ENCODE data around the gene FBXW5.

Gene FBXW5

DNA sequence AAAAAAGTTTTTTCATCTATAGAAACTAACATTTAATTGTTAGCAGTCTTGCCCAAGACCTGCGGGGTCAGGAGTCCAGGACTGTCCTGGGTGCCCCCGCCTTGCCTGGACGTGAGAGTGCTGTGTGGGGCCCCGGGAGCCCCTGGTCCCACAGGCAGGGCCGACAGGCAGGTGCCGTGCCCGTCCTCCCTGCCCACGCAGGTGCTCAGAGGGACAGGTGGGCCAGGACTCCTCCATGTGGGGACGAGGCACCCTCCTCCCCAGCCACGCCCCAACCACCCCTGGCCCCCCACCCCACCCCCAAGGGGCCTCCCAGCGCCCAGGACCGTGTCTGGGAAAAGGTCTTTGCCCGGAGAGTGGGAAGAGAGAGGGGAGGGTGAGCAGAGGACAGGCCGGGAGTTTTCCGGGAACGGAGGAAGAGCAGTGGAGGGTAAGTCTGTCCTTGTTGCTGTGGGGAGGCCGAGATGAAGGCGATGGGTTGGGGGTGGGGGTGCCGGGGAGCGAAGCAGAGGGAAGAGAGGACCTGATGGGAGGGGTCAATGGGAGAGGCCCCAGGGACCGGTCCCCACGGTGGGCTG lies 4.8 kb upstream of the FBXW5 start:
- no peak for DNase-seq

DNA sequence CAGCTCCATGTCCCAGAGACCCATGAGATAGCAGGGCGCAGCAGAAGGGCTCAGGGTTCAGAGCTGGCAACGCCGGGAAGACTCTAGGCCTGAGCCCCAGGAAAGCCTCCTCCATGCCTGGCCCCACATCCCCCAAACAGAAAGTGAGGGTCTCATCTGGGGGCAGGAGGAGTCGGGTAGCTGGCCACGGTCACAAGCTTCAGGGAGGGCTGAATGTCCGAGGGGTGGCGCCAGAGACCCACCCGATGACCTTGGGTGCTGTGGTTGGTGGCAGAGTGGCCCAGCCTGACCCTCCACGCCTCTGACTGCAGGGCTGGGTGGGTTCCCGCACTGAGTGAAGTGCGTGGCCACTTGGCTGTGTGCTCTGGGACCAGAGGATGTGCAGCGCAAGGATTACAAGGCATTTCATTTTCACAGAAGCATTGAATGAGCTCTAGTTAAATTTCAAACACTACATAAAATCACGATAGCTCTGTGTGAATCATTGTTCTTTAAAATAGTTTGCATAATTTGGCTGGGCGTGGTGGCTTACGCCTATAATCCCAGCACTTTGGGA lies 3.5 kb upstream of the FBXW5 start:
- DNase-seq: no peak

DNA sequence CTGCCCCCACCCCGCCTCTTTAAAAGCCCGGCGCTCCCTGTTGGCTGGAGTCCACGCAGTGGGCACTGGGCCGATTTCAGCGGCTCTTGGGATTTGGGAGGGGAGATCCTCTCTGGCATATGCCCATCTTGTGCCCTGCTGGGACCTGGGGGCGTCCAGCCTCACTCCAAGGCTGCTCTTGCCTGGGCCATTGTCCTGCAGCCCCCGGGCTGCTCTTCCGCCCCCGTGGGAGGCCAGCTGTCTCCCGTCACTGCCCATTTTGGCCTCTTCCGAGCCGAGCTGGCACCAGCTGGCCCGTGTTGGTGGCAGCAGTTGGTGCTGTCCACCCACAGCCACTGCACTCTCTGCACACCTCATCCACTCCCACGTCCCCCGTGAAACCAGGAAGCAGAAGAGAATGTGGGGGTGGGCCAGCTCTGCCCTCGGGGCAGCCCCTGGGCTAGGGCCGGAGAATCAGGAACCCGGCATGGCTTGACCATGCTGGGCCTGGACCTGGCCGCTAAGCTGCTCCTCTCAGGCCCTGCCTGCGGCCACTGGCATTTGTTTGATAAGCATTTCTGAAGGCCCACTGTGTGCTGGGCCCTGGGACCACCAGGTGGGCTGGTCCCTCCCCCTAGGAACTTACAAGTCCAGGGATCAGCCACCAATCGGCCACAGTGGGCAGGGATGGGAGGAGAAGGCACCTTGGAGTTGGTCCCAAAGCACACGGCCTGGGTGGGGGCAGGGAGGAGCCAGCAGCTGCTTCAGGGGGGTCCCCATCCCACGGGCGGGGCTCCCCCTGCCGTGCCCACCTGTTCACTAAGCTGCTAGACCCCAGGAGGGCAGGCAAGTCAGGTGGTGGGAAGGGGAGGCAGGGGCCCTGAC lies 2.7 kb upstream of the FBXW5 start:
- no peak for DNase-seq

DNA sequence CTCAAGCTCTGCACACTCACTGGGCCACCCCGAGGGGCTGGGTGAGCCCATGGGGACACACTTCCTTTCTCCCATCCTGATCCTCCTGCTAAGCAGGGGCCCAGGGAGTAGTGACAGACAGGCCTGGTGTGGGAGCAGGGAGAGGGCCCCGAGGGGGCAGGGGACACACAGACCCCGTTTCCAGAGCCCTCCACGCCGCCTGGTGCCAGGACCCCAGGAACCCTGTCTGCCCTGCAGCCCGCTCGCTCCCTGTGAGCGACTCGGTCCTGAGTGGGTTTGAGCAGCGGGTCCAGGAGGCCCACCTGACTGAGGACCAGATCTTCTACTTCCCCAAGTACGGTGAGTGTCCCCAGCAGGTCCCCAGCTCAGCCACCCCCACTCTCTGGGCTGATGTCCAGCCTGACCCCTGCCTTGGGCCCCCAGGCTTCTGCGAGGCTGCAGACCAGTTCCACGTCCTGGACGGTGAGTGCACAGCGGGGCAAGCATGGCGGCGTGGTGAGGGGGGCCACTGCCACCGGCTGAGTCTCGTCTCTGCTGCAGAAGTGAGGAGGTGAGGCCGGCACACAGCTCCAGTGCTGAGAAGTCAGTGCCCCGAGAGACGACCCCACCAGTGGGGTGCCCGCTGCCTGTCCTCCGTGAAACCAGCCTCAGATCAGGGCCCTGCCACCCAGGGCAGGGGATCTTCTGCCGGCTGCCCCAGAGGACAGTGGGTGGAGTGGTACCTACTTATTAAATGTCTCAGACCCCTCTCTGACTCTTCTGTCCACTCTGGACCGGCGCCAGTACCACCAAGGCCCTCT lies 1.9 kb upstream of the FBXW5 start:
- no peak for DNase-seq

DNA sequence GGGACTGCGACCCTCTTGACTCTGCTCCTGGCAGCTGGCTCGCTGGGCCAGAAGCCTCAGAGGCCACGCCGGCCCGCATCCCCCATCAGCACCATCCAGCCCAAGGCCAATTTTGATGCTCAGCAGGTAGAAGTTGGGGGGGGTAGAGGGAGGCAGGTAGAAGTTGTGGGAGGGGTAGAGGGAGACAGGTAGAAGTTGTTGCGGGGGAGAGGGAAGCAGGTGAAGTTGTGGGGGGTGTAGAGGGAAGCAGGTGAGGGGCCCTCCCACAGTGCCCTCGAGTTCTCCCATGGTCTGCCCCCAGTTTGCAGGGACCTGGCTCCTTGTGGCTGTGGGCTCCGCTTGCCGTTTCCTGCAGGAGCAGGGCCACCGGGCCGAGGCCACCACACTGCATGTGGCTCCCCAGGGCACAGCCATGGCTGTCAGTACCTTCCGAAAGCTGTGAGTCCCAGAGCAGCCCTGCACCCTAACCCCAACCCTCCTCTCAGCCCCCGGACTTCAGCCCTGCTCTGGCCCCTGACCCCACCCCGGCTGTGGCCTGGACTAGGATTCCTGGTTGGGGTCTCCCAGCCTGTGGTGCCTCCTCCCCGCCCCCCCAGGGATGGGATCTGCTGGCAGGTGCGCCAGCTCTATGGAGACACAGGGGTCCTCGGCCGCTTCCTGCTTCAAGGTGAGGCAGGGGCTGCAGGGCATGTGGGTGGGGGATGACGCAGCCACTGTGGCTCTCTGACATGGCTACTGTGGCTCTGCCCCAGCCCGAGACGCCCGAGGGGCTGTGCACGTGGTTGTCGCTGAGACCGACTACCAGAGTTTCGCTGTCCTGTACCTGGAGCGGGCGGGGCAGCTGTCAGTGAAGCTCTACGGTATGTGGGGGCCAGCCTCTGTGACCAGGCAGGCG lies 1.0 kb upstream of the FBXW5 start:
- DNase-seq: no peak

DNA sequence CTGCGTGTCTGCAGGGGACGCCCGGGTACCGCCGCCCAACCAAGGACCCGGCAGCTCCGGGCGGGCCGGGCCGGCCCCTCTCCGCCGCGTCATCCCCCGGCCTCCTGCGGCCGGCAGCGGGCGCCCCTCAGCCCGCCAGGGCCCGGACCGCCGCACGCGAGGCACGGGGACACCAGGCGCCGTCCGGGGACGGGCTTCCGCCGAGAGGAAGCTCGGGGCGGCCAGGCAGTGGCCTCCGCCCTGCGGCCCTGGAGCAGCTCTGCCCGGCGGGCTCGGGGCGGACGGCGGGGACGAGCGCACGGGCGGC lies 373 bp downstream of the FBXW5 start:
- no peak for DNase-seq

DNA sequence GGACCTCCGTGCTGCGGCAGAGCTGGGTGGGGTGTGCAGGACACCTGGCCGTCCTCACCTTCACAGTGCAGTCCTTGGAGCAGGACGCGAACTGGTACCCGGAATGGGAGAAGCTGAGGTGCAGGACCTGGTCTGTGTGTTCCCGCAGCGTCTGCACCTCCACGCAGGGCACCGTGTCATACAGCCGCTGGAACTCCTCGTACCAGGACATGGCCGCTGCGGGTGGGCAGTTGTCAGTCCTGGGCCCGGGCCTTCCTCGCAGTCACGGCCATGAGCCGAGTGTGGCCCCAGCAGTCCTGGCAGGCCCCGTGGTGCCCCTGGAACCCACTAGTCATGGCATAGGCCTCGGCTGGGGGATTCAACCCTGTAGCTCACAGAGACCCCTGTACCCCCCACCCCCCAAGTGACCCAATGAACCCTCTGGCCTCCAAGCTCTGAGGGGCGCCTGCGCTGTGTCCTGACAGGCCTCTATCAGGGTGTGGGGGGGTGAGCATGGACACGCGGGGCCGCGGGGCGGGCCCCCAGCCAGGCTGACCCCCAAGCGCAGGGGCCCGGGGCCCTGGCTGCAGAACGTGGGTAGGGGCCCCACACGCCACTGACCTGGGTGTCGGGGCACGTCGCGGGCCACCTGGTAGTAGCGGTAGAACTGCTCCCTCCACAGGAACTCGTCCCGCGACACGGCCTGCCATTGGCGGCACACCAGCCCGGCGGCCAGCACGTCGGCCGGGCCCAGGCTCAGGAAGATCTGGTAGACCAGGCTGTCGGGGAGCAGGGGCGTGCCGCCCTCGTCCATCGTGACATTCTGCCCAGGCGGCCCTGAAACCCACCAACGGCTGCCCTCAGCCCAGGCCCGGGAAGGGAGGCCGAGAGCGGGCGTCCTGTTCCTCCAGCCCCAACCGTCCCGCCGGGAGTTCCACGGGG lies 987 bp downstream of the FBXW5 start:
- DNase-seq: no peak

DNA sequence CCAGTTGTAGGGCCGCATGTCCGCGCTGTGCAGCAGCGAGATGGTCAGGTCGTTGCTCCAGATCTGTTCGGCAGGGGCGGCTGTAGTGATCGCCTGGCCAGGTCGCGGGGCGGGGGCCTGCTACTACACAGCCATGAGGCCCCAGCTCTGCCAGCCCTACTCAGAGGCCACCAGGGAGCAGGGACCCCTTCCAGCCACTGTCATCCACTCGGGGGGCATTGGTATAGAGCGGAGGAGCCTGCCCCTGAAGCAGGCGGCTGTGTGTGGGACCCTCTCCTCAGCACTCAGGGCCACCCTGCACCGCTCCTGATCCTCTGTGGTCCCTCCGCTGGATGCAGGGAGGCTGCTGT lies 1.7 kb downstream of the FBXW5 start:
- no peak for DNase-seq

DNA sequence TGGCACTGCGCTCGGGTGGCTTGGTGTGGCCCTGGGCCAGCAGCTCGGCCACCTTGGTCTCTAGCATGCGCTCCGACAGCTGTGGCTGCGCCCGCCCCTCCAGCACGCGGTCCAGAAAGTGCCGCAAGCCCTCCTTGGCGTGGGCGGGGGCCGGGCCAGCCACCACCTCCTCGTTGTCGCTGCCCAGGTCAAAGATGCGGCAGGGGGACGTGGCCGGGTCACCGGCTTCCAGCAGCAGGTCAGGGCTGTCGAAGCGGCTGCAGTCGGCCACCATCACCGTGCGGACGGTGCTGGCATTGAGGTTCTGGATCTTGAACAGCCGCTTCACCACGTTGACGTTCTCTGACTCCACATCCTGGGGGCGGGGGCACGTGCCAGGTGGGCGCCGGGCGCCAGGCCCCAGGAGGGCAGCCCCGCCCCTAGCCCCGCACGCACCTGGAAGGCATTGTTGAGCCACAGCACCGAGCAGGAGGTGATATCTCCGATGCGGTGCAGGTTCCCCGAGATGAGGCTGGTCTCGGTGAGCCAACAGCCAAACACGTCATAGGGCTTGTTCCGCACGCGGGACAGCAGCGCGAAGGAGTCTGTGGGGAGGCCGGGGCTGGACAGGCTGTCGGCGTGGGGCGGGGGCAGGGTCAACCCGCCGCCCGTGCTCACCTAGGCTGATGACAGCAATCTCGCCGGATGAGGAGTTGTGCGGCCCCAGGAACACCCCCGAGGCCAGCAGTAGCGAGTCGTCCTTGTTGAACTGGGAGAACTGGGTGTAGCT lies 2.2 kb downstream of the FBXW5 start:
- no peak for DNase-seq

DNA sequence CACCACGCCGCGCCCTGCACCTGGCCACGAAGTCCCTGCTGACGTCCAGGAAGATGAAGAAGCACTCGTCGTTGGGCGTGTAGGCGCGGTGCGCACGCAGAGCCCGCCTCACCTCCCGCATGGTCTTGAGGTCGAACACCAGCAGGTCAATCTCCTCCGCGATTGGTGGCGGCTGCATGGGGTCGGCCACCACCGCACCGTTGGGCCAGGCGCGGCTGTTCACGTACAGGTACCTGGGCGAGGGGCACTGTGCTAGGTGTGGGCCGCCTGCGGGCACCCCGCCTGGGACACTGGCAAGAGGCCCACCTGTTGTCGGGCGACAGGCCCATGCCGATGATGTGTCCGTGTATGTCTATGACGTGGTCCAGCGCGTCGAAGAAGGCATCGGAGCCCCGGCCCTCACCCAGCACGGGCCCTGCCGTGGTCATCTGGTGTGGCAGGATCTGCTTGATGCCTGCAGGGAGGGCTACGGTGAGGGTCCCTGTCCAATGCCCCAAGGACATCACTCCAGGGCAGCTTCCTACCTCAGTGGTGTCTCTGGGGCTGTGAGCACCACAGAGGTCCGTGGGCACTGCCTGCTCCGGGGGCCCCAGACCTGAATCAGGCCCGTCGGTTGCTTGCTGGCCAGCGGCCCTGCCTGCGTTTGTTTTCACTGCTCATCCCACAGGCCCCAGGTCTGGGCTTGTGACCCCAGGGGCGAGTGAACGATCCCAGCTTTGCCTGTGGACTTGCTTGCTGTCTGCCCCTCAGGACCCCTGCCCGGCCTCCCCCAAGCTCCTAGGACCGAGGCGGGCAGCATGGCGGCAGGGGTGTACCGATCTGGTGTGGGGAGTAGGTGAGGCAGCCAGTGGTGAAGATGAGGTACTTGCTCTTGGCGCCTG lies 3.1 kb downstream of the FBXW5 start:
- no peak for DNase-seq

DNA sequence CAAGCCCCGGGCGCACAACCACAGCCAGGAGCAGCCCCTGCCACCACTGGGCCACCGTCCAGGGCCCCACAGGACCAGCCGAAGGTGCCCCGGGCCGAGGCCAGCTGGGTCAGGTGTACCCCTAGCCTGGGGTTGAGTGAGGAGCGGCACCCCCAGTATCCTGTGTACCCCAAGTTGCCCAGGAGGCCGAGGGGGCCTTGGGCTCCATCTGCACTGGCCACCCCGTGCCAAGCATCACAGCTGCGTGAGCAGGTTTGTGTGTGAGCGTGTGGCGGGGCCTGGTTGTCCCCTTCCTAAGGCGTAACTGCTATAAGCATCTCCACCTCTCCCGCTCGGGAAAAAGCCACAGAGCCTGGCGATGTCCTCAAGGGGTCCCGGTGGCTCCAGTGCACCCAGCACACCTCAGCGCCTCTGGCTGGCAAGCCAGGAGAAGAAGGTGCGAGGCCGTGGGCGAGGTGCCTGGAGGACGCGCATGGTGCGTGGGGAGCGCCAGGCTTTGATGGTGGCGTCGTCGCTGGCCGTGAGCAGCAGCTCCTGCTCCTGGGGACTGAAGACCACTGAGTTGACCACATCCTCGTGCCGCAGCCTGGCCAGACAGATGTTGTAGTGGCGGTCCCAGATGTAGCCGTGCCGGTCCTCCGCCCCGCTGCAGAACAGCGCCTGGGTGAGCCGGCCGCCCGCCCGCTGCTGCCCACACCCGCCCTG lies 3.9 kb downstream of the FBXW5 start:
- DNase-seq: no peak

DNA sequence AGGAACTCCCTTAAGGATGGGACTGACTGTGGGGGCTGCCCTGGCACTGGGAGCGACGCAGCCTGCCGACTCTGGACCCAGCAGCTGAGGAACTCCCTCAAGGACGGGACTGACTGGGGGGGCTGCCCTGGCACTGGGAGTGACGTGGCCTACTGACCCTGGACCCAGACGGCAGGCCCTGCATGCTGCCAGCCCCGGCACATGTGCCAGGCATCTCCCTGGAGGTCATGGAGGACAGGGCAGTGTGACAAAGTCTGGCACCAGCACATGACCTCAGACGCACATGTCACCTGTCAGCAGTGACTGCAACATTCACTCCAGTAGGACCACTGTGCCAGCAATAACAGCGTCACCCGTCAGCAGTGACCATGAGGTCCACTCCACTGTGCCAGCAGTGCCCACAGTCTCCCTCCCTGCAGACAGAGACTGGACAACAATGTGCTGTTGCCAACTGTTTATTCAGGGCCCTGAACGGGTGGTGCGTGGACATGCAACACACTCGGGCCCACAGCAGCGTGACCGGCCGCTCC lies 4.5 kb downstream of the FBXW5 start:
- no peak for DNase-seq

DNA sequence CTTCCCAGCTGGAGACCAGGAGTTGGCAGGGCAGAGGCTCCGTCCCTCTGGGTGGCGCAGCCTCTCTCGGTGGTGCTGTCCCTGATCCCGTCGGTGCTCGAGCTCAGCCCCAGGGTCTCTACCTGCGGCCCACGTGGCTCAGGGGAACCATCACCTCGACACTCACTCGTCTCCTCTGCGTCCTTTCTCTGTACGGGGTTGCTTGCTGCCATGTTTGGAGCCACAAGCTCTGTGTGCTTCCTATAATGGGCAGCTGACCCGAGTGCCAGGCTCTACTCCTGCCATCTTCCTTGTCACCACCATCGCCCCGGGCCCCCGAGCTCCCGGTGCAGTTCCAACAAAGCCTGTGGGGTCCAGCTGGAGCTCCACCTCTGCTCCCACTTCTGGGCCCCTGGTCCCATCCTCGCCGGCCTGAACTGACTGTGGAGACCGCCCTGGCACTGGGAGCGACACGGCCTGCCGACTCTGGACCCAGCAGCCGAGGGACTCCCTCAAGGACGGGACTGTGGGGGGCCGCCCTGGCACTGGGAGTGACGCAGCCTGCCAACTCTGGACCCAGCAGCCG lies 5.0 kb downstream of the FBXW5 start:
- DNase-seq: no peak

DNA sequence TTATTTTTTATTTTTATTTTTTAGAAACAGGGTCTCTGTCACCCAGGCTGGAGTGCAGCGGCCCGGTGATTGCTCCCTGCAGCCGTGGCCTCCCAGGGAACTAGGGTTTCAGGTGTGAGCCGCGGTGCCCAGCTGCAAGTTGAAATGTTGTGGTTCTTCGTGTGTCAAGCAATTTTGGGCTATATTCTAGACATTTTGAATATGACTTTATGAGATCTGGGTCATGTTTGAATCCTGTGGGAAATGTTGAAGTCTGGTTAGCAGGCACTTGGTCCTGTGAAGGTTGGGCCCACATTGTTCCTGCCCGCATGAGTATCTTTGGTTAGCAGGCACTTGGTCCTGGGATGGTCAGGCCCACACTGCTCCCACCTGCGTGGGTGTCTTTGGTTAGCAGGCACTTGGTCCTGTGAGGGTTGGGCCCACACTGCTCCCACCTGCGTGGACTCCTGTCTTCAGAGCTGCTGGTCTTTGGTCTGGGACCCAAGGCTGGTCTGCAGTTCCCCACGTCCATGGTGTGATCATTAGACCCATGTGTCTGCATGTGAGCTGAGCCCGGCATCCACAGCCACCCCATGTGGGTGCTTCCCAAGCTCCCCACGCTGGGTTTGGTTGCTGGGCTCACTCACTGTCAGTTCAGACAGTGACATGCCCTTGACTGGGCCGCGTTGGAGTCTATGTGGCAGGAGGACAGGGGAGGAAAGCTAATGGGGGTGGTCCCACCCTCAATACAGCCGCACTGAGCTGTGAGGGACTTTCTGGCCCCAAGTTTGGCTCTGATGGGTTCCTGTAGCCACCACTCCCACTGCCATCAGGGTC lies 7.1 kb downstream of the FBXW5 start:
- DNase-seq: no peak

DNA sequence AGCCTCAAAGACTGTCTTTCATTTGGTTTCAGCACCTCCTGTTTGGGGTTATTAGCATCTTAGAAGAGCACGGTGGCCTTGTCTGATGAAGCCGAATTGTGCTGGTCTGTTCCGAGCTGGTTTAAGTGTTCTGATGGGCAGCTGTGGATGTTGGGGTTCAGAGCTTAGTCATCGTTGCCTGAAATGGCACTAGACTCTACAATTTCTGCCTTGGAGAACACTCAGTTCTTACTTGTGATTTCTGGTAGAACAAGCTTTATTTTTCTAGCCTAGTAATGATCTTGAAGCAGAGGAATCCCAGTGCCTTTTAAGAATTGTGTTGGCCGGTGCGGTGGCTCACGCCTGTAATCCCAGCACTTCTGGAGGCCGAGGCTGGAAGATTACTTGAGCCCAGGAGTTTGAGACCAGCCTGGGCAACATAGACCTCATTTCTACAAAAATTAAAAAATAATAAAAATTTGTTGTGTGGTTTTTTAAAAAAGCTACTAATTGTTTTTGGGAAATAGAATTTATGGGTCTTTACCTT lies 7.8 kb downstream of the FBXW5 start:
- no peak for DNase-seq

DNA sequence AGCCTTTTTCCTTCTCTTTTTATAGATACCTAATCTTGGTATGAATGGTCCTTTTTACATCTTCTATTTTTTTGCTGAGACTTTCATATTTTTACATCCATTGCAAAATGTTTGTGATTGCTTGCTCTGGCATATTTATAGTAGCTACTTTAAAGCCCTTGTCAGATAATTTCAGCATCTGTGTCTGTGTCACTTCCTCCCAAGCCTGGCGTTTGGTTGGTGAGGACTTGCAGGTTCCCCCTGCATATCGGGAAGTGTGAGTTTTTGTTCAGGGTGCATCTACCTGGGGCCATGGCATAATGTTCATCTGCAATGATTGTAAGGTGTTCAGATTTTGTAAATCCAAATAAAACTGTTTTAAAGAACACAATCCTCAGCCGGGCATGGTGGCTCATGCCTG lies 8.9 kb downstream of the FBXW5 start:
- no peak for DNase-seq

DNA sequence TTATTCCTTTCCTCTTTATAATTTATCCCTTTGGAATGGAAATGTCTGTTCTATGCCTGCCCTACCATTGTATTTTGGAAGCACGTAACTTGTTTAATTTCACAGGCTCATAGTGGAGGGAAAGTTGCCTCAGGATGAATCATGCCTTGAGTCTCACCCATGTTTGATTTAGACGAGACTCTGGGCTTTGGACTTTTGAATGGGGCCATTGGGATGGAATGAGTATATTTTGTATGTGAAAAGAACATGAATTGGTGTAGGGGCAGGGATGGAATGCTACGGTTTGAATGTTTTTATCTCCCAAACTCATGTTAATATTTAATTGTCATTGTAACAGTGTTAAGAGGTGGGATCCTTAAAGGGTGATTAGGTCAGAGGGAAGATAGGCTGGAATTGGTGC lies 10.3 kb downstream of the FBXW5 start:
- no peak for DNase-seq
